K562 (cell line): ENCODE results near the gene GSX2.

ENCODE experiments used
- CBX3 ChIP-seq, 2 experiments: IDR thresholded peaks; 1 replicate in 1 of 2; 2 replicates in 1 of 2; pipeline ENCODE4 v1.6.1; 2012; ENCODE audit warnings: inconsistent platforms in 2 of 2, low read length in 2 of 2, borderline replicate concordance in 1 of 2, control low read depth in 1 of 2
- CC2D1A ChIP-seq: fragments of 450-650 bp; IDR thresholded peaks from 2 replicates; pipeline ENCODE4 v1.6.1; 2017; ENCODE audit warnings: mild to moderate bottlenecking
- CCNT2 ChIP-seq: IDR thresholded peaks from 2 replicates; pipeline ENCODE4 v1.6.1; 2011; ENCODE audit warnings: borderline replicate concordance, low read depth, mild to moderate bottlenecking, moderate library complexity, mixed read lengths, low read length; ENCODE audit not compliant: insufficient read length; ENCODE audit errors: extremely low read depth
- CEBPB ChIP-seq: fragments of 450-650 bp; IDR thresholded peaks from 2 replicates; pipeline ENCODE4 v1.6.1; 2016; ENCODE audit warnings: missing genetic modification characterization, missing compliant biosample characterization
- CTCF ChIP-seq, 3 experiments: IDR thresholded peaks in 2 of 3; conservative IDR thresholded peaks in 1 of 3; 2 replicates each; pipeline ENCODE4 v1.5.1; 2011 to 2012; ENCODE audit warnings: low read length in 3 of 3, mild to moderate bottlenecking in 3 of 3, control low read depth in 2 of 3, improper control_type of control experiment in 1 of 3, inconsistent platforms in 1 of 3, low read depth in 1 of 3, mixed read lengths in 1 of 3, moderate library complexity in 1 of 3; ENCODE audit not compliant: insufficient read depth in 2 of 3
- EWSR1 ChIP-seq: fragments of 450-650 bp; IDR thresholded peaks from 2 replicates; pipeline ENCODE4 v1.6.1; 2018; ENCODE audit warnings: borderline replicate concordance, mild to moderate bottlenecking, low read depth, moderate library complexity; ENCODE audit not compliant: partially characterized antibody
- SAFB2 ChIP-seq: fragments of 200-400 bp; formaldehyde crosslinking; IDR thresholded peaks from 2 replicates; pipeline ENCODE4 v1.6.1; 2018; ENCODE audit warnings: borderline replicate concordance, low read length, low read depth, moderate library complexity; ENCODE audit not compliant: severe bottlenecking
- ZBTB7A ChIP-seq: IDR thresholded peaks from 2 replicates; pipeline ENCODE4 v1.6.1; 2011; ENCODE audit warnings: low read depth, mild to moderate bottlenecking, low read length, moderate library complexity, borderline replicate concordance; ENCODE audit not compliant: control insufficient read depth
- ZNF232 ChIP-seq: sonication (generic); formaldehyde crosslinking; IDR thresholded peaks from 2 replicates; pipeline ENCODE4 v1.8.0; 2022; ENCODE audit warnings: mild to moderate bottlenecking, missing genetic modification reagents
- ZNF24 ChIP-seq: fragments of 450-650 bp; IDR thresholded peaks from 2 replicates; pipeline ENCODE4 v1.6.1; 2016
- ZNF707 ChIP-seq: fragments of 250-450 bp; sonication (Bioruptor Pico); conservative IDR thresholded peaks from 2 replicates; pipeline ENCODE4 v1.8.0; 2022; ENCODE audit warnings: inconsistent platforms, mild to moderate bottlenecking, moderate library complexity
- ZNF79 ChIP-seq: fragments of 250-450 bp; sonication (Bioruptor Pico); IDR thresholded peaks from 2 replicates; pipeline ENCODE4 v1.4.0; 2020; ENCODE audit warnings: low read depth, mild to moderate bottlenecking, moderate library complexity

- TF ChIP-seq CCNT2 (no peak), ZNF79 (CRISPR knock-in tag) (no peak), CTCF (IDR thresholded peaks at IDR 0.05 in 2 of 3, conservative IDR thresholded peaks at IDR 0.05 in 1 of 3; ENCODE audit: insufficient read depth in 2 of 3, low read depth in 1 of 3, low read length in 3 of 3) (no peak), ZNF232 (CRISPR knock-in tag) (no peak), CC2D1A (no peak), CEBPB (tag) (no peak), ZNF707 (CRISPR knock-in tag) (no peak), SAFB2 (no peak), CBX3 (IDR thresholded peaks at IDR 0.05; ENCODE audit: borderline replicate concordance in 1 of 2, low read length in 2 of 2) (no peak), ZBTB7A (no peak), ZNF24 (no peak), EWSR1 (no peak)
Measured at GRCh38 chr4:54060116-54060515, 39.8 kb upstream of the GSX2 start.
